Stimulated activated CD8-positive, alpha-beta memory T cell treated with anti-CD3 and anti-CD28 coated beads, Interleukin-2, amount 100 ng/mL, for 1 hour (primary cell): Measurements from ENCODE around the gene COL26A1.

Source experiments
- DNase-seq, 2 donors: peaks; one replicate each; pipeline ENCODE4 v3.0.0-alpha.2; 2020; ENCODE audit warnings: low read depth in 2 of 2

The COL26A1 gene

GRCh38 chr7:101565601-101566209 lies 203.0 kb downstream of the COL26A1 start:
- no peak for DNase-seq

GRCh38 chr7:101567230-101567629 lies 204.6 kb downstream of the COL26A1 start:
- no peak for DNase-seq

GRCh38 chr7:101572156-101572555 lies 209.5 kb downstream of the COL26A1 start:
- DNase-seq: no peak

GRCh38 chr7:101575168-101575567 lies 212.5 kb downstream of the COL26A1 start:
- DNase-seq: no peak

- DNase-seq: no peak
Measured at GRCh38 chr7:101575721-101576120, 213.0 kb downstream of the COL26A1 start.

GRCh38 chr7:101576998-101577397 lies 214.3 kb downstream of the COL26A1 start:
- no peak for DNase-seq

GRCh38 chr7:101578552-101578951 lies 215.9 kb downstream of the COL26A1 start:
- no peak for DNase-seq

- DNase-seq: no peak
Measured at GRCh38 chr7:101580596-101580995, 217.9 kb downstream of the COL26A1 start.

GRCh38 chr7:101581891-101582290 lies 219.2 kb downstream of the COL26A1 start:
- no peak for DNase-seq

GRCh38 chr7:101582971-101583370 lies 220.3 kb downstream of the COL26A1 start:
- no peak for DNase-seq

- DNase-seq: no peak
Measured at GRCh38 chr7:101586078-101586905, 223.6 kb downstream of the COL26A1 start.

- DNase-seq: no peak
Measured at GRCh38 chr7:101586906-101587677, 224.4 kb downstream of the COL26A1 start.

GRCh38 chr7:101588131-101588935 lies 225.7 kb downstream of the COL26A1 start:
- DNase-seq: no peak

GRCh38 chr7:101589052-101589451 lies 226.4 kb downstream of the COL26A1 start:
- no peak for DNase-seq

- no peak for DNase-seq
Measured at GRCh38 chr7:101589976-101590662, 227.4 kb downstream of the COL26A1 start.

GRCh38 chr7:101590663-101591435 lies 228.2 kb downstream of the COL26A1 start:
- no peak for DNase-seq

GRCh38 chr7:101591504-101591903 lies 228.8 kb downstream of the COL26A1 start:
- no peak for DNase-seq

- no peak for DNase-seq
Measured at GRCh38 chr7:101593556-101593955, 230.9 kb downstream of the COL26A1 start.

- no peak for DNase-seq
Measured at GRCh38 chr7:101594790-101595189, 232.1 kb downstream of the COL26A1 start.

GRCh38 chr7:101595246-101595645 lies 232.6 kb downstream of the COL26A1 start:
- no peak for DNase-seq
